NB4 (cell line): ENCODE results near the gene KLHDC3.

ENCODE experiments used
- DNase-seq: peaks from one replicate; pipeline ENCODE4 v3.0.0; 2010; ENCODE audit warnings: low read depth
- H3K4me3 ChIP-seq: one replicate; pipeline ENCODE4 v1.5.1; 2011; ENCODE audit warnings: mild to moderate bottlenecking, low read depth, low read length, moderate library complexity
- CTCF ChIP-seq: IDR thresholded peaks from one replicate; pipeline ENCODE4 v1.5.1; 2012; ENCODE audit warnings: low read depth, low read length
- MAX ChIP-seq: IDR thresholded peaks from 2 replicates; pipeline ENCODE4 v1.6.1; 2011; ENCODE audit warnings: low read depth, low read length
- MYC ChIP-seq: IDR thresholded peaks from 2 replicates; pipeline ENCODE4 v1.6.1; 2011; ENCODE audit warnings: low read depth, low read length
- POLR2A ChIP-seq: IDR thresholded peaks from 2 replicates; pipeline ENCODE4 v1.6.1; 2011; ENCODE audit warnings: mild to moderate bottlenecking; ENCODE audit not compliant: insufficient read length; ENCODE audit errors: extremely low read depth

KLHDC3 gene

GRCh38 chr6:43060755-43061633, 46.9 kb downstream of the KLHDC3 start:
- no peak for DNase-seq
- no peak for TF ChIP-seq MAX
- no peak for TF ChIP-seq MYC
- no peak for TF ChIP-seq CTCF
- TF ChIP-seq POLR2A = no peak
- no peak overlapping the region for H3K4me3 ChIP-seq

- TF ChIP-seq CTCF (no peak), MYC (no peak), POLR2A (no peak), MAX (no peak)
- no peak for DNase-seq
- no peak overlapping the region for H3K4me3 ChIP-seq
Measured at GRCh38 chr6:43061861-43062260, 47.8 kb downstream of the KLHDC3 start.

GRCh38 chr6:43062818-43063217, 48.8 kb downstream of the KLHDC3 start:
- no peak for DNase-seq
- no peak overlapping the region for H3K4me3 ChIP-seq
- TF ChIP-seq POLR2A (no peak), MAX (no peak), CTCF (no peak), MYC (no peak)

GRCh38 chr6:43070028-43070632, 56.1 kb downstream of the KLHDC3 start:
- no peak overlapping the region for H3K4me3 ChIP-seq
- TF ChIP-seq CTCF (peak; percentile 60), MYC (no peak), POLR2A (no peak)
- peak; percentile 77 for DNase-seq
